Activated T-cell treated with anti-CD3 and anti-CD28 coated beads for 4 hours (primary cell): ENCODE data around the gene DNAH14.
"Not testable (repeated sequence)": the region's sequence is repeated elsewhere in the genome, so short reads cannot be mapped to it uniquely, and the experiment has no call there.

ENCODE experiments used
- DNase-seq: peaks from one replicate; pipeline ENCODE4 v3.0.0-alpha.2; 2020

Gene DNAH14

DNA sequence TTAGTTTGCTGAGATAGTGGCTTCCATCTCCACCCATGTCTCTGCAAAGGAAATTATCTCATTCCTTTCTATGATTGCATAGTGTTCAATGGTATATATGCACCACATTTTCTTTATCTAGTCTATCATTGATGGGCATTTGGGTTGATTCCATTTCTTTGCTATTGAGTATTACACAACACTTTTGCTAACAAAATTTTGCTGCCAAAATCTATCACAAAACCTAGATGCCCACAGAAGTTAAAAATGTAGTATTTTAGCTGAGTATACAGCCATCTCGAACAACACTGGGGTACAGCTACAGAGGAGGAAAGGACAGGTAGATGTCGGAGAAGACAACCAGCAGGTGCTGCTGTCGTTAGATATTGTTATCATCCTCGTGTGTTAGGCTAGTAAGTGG is 430.6 kb downstream of the DNAH14 start:
- no peak for DNase-seq

DNA sequence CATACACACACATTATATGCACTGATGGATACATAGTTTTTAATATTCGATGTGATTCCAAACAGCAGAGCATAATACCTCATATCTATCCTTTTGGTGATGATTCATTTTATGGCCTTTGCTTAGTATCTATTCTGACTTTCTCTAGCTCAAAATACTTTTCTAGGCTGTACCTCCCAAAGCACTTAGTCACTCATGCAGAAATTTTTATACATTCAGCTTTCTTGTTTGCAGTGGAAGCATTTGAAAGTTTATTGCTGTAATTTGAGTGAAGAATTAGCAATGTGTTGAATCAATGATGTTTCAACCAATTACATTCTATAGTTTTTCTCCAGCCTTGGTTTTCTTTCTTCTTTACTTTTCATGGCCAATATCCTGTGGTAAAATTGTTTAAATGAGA is 431.7 kb downstream of the DNAH14 start:
- no peak for DNase-seq

DNA sequence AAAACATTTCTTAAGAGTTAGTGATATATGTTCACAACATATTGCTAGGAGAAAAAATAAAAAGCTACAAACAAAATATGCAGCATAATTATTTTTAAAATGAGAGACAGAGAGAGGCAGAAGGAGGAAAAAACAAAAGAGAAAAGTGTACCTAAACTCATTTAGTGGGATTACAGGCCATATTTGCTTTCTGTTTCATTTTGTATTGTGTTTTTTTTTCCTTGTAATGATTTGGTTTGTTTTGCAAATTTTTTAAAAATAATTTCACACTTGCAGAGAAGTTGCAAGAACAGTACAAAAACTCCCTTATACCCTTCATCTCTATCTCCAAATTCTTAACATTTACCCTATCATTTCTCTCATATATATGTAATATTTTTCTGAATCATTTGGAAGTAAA is 433.3 kb downstream of the DNAH14 start:
- DNase-seq, result no peak

DNA sequence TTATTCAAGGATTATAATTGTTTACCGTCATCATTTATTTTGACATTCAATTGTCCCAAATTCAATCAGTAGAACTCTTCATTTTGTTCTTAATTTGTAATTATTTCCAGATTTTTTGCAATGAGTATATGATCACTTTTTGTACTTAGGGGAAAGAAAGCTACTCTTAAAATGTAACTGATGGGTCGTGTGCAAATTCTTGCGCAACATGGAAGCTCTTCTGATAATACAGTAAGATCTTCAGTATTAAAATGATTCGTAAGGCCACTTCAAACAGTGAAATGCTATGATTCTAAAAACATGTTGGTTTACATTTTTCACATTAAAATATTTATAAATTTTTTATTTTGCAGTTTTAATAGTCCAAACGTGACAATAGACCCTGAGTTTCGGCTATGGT is 435.0 kb downstream of the DNAH14 start:
- DNase-seq, result no peak

DNA sequence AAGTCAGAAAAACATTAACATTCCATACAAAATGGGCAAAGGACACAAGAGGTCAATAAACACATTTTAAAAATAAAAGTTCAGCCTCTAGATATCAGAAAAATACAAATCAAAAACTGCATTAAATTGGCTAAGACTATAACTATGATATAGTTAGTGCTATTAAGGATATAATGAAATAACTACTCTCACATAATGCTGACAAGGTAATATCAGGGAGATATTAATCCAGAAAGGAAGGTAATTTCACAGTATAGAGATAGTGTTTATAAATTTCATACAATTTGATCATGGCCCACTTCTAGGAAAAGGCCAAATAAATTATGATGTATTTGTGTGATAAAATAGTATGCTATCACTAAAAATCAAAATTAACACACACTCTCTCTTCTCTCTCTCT is 436.5 kb downstream of the DNAH14 start:
- no peak for DNase-seq

DNA sequence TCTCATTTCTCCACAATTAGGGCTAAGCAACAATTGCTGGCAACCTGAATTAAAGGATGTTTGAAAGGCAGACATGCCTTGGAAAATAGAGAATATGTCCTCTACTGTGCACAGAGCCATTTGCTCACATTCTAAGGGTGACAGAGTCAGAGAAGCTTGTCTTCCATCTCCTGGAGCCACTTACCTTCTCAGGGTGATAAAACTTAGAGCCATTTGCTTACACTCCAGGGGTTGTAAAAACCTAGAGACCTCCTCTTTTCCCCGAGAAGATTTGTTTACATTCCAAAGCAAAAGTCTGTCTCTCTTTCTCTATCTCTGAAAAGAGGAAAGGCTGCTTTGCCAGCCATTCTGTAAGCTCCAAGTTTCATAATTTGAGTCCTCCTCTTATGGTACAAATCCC is 437.1 kb downstream of the DNAH14 start:
- no peak for DNase-seq

DNA sequence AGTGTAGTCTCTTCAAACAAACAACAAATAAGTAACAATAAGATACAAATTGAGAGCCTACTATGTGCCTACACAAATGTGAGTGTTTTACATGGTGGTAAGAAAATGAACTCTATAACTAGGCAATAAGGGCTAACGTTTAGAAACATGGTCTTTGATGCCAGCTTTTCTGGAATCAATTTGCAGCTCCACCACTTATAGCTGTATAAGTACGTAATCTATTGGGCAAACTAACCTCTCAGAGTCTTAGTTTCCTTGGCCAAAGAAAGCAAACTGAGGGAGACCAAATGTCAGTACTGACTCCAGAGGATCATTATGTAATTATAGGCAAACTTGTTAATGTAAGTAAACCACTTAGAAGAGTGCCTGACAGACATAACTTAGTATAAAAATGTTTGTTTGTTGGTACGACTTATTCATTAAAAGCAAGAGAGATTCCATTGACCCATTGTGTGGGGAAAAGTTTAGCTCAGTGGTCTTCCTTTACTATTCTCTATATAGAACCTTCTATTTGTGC is 438.6 kb downstream of the DNAH14 start:
- no peak for DNase-seq

DNA sequence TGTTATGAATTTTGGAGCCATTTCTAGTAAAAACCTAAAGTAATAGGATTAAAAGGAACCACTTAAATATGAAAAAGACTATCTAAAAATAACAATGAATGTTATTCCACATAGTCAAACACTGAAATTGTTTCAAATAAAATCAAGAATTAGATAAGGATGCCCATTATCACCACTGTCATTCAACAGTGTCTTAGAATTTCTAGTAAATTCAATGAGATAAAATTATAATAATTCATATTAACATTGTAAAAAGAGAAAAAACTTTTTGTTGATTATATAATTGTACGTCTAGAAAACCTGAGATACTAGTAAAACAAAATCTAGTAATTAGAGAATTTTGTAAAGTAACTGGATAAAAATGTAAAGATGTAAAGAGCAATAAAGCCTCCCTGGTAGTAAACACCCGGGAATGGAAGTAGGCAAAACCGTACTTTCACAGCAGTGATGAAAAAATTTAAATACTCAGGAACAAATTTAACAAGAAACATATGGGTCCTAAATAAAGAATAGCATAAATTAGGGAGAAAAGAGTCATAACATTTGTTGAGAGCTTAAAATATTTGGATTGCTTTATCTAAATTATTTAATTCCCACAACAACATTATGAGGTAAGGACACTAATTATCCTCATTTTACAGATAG is 442.0 kb downstream of the DNAH14 start:
- DNase-seq, result no peak

DNA sequence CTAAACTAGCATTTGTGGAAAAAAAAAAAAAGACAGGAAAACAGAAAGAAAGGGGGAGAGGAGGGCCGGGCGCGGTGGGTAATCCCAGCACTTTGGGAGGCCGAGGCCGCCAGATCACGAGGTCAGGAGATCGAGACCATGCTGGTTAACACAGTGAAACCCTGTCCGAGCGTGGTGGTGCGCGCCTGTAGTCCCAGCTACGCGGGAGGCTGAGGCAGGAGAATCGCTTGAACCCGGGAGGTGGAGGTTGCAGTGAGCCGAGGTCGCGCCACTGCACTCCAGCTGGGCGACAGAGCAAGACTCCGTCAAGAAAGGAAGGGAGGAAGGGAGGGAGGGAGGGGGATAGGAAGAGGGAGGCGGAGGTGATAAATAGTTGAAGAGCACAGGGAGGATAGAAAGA is 443.7 kb downstream of the DNAH14 start:
- DNase-seq, result no peak

DNA sequence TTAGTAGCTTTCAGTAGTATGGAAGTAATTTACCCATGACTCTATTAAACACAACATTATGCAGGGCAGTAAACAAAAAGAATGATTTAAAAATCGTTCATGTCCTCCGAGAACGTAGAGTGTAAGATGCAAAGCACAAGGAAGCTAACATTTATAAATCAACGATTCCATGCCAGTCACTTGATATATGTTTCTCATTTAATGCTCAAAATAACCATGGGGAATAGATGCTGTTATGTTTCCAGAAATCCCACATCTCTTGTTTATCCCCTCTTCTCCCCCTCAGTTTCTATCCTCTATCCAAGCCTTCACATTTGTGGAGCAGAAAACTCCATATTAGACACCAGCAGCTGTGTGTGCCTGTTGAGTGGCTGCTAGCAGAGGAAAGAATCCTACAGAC is 445.5 kb downstream of the DNAH14 start:
- DNase-seq, result no peak

DNA sequence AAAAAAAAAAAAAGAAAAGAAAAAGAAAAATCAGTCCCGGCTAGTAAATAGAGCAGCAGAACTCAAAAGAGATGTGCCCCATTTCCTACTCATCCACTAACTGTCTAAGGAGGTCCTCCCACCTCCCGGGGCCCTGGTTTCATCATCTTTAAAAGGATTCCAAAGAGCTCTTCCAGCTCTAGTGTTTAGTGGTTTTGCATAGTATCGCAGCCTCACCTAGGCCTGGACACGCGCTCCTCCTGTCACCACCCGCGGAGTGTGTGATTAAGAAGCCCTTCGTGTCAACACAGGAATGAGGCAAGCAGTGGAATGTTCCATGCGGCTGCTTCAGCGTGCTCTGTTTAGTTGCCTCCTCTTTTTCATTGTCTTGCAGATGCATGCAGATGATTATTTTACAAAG is 449.4 kb downstream of the DNAH14 start:
- DNase-seq, result no peak

DNA sequence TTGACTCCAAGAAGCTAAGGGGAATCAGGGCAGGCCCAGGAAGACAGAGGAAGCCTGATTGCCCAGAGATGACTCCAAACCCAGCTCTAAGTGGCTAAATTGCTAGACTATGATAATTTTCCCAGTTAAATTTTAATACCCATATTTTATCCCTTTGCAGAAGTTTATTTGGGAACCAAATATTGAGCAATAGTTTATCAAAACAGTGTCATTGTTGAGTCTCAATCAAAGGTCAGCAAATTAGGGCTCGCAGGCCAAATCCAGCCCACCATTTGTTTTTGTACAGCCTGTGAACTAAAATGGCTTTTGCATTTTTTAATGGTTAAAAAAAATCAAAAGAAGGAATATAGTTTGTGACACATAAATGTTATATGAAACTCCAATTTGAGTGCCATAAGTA is 451.2 kb downstream of the DNAH14 start:
- DNase-seq, result no peak

DNA sequence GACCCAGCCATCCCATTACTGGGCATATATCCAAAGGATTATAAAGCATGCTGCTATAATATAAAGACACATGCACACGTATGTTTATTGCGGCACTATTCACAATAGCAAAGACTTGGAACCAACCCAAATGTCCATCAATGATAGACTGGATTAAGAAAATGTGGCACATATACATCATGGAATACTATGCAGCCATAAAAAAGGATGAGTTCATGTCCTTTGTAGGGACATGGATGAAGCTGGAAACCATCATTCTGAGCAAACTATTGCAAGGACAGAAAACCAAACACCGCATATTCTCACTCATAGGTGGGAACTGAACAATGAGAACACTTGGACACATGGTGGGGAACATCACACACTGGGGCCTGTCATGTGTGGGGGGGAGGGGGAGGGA is 457.4 kb downstream of the DNAH14 start:
- not testable (repeated sequence) for DNase-seq

DNA sequence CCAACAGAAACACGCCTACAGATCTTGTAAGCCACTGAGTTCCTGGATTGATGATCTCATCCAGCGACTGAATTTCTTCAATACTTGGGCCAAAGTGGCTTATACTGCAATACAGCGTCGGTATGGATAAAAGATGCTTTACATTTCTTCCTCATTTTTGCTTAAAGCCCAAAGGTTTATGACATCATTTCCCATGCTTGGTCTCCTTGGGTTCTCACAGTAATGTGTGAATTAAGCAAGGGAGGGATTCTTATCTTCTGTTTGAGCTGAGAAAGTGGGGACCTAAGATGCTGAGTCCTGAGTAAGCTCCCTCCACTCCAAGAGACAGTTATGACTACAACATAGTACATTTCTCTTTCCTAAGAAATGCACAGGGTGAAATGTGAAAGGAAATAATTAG is 458.9 kb downstream of the DNAH14 start:
- DNase-seq, result no peak

DNA sequence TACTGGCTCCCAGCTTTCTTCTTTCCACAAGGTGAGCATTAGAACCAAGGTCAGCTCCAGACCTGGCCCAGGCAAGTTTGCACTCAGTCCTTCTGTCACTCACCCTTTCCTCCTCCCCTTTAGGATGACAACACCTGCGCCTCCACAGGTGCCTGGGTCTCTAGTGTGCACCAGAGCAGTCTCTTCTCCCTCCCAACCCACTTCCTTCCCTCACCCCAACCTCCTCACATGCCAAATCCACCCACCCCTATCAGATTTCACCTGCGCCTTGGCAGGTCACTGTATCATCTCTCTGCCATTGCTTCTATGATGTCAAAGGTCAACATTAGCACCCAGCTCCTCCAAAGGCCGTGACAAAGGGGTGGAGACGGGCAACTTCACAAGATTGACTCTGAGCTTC is 460.4 kb downstream of the DNAH14 start:
- no peak for DNase-seq

DNA sequence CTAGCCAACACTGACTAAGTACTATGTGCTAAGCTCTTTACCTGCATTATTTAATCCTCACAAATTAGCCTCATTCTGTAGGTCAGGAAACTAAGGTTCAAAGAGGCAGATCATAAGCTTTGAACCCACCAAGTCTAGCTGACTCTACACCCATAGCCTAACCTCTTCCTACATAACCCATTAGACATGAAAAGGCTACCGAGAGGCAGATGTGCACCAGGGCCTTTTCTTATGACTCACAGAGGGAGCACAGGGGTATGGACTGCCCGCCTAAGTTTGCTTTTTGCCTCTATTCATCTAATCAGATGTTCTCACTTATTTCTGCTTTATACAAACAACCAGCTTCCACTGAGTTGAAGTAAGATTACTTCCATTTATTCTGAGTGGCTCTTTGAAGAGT is 466.9 kb downstream of the DNAH14 start:
- no peak for DNase-seq

DNA sequence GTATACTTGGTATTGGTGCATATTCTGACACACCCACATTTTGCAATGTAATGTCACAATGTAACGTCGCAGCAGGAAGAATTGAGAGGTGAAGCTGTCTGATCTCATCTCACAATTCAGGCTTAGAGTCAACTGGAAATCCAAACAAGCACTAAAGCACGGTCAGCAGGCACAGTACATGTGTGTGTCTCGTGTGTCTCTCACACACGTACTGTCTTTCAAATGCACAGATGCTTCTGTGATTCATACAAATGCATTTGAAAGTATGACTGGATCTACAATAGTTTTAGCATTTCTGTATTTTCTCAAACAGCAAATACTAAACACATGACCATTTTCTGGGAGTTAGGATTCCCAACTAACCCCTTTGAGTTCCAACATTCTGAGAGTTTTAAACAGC is 471.5 kb downstream of the DNAH14 start:
- no peak for DNase-seq

DNA sequence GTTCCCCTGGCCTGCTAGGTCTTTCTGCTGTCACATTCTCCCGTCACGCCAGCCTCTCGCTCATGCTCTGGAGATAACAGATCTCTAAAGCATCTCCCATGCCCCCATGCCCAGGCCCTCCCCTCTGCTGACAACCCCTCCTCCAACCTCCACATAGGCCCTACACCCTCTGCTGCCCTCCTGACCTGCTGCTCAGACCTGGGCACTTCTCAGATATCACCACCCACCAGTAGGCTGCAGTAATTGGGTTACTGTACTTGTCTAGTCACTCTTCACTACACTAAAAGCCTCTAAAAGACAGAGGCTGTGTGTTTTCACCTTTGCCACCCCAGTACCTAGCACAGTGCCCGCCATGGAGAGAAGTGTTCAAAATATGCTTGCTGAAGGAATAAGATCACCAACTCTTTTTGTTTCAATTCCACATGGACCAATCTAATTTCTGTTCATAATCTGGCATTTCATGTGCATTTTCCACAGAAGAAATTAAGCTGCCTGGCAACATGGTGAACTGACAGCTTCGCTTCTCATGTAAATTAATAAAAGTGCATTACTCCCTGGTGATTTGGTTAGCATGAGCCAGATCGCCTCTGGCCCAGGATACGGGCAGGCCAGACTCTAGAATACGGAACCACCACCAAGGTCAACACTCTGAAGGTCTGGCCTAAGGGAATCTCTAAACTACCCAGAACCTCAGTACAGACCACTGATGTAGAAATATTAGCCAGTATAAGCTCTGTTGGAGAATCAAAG is 477.7 kb downstream of the DNAH14 start:
- DNase-seq, result no peak

DNA sequence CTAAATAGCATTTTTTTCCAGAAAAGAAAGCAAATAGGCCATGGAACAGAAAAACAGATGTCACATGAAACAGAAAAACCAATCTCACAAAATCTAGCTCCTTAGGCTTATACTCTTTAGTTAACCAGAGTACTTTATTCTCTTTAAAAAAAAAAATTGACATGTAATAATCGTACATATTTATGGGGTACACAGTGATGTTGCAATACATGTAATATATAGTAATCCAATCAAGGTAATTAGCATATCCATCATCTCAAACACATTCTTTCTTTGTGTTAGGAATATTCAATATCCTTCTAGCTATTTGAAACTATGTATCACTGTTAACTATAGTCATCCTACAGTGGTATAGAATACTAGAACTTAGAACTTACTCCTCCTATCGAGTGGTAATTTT is 478.3 kb downstream of the DNAH14 start:
- no peak for DNase-seq

DNA sequence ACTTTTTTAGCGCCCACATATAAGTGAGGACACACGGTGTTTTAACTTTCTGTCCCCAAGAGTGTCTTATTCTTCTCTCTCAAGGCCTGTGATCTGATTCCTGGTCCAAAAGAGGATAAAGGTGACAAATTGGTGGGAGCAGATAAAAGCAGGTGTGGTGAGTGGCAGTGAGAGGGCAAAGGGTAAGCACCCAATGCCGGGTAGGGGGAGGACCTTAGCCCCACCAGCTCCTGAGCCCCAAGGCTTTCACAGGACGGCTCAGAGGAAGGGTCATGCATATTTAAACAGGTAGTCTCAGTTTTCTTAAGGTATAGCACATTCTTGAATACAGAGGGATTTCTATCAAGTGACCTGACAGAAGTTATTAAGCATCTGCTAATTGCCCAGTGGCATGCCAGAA is 478.8 kb downstream of the DNAH14 start:
- no peak for DNase-seq

DNA sequence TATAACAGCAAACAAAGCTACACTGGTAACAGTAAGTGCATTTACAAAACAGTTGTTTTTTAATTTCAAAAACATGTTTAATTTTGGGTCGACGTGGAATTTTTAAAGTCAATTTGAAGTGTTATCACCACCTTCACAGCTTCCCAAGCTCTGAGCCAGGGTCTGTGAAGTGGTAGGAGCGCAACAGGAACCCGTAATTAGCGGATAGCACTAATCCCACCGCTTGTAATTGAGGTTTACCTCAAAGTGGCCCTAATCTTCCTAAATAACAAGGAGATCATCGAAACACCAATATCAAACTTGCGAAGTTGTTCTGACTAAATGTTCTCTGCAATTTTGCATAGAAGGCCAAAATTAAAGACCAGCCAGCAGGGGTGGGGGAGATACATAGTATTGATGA is 479.6 kb downstream of the DNAH14 start:
- no peak for DNase-seq

DNA sequence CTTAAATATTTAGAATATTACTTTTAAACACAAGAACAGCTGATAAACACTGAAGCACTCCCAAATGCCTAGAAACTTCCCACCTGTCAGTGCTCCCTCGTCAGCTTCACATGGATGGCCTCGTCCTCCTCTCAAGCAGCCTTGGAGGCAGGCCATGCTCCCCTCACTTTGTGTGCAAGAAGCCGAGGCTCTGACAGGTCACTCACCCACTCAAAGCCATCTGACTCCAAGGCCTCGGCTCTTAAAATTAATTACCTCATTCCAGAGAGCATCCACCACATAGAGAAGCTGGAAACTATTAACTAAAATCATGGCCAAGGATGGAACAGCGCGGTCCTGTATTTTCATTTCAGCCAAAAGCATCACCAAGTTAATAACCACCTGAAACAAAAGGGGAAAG is 480.6 kb downstream of the DNAH14 start:
- DNase-seq, result no peak

DNA sequence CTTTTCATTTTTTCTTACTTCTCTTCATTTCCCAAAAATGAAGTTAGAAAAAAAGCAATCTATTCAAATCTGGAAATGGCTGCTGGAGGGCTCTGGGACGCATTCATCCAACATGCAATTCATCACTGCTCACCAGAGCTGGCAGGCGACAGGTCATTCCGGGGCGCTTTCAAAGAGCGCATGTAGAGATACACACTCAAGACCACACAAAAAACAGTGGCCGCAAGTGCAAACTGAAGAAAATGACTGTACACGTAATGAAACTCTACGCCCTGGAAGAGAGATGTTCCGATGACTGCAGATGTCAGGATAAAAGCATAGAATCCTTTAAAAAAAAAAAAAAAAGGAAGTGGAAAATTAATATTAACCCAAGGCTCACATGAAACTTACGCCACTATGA is 482.8 kb downstream of the DNAH14 start:
- DNase-seq, result no peak

DNA sequence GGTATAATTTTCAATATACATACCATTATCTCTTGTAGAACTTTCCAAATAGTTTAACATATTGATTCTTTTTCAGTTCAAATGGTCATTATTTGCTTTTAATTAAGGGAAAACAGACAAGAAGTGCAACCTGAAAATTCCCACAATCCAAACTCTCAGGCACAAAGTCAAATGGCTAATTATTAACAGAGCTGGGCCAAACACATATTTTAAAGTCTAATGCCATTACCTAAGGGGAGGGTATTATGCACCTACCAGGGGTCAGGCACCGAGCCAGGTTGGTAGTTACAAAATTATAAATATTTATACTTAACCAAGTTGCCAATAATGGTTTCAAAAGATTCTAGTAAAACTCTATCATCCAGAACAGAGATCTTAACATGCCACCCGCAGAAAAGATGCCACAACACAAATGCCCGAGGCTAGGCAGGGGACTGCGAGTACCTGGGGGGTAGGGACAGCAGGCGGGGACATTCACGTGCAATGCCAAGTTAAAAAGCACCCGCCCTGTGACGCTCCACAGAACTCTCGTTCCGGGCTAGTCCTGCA is 483.4 kb downstream of the DNAH14 start:
- DNase-seq, result no peak
